Neural crest cell (in vitro differentiated cells): ENCODE measurements around the gene TIPRL. TPM values are rescaled to one million over a fixed set of nuclear protein-coding genes. Genes with fewer than 3 reads are reported as not detected.

Experiments used
- DNase-seq: peaks from one replicate; pipeline ENCODE4 v3.0.0; 2021; ENCODE audit warnings: low read depth, mixed read lengths, low spot score
- H3K27ac Mint-ChIP-seq: one replicate; pipeline ENCODE4 v1.8.0; 2021; ENCODE audit warnings: mild to moderate bottlenecking, mixed read lengths; ENCODE audit not compliant: unreplicated experiment
- H3K27me3 Mint-ChIP-seq: 2 replicates; pipeline ENCODE4 v1.8.0; 2021; ENCODE audit warnings: low read depth, mild to moderate bottlenecking, mixed read lengths
- H3K36me3 Mint-ChIP-seq: 2 replicates; pipeline ENCODE4 v1.8.0; 2021; ENCODE audit warnings: low read depth, mild to moderate bottlenecking, mixed read lengths
- H3K4me1 Mint-ChIP-seq: 2 replicates; pipeline ENCODE4 v1.8.0; 2021; ENCODE audit warnings: mixed read lengths
- H3K4me3 Mint-ChIP-seq: one replicate; pipeline ENCODE4 v1.8.0; 2021; ENCODE audit warnings: mild to moderate bottlenecking, mixed read lengths
- H3K9me3 Mint-ChIP-seq: 2 replicates; pipeline ENCODE4 v1.8.0; 2021; ENCODE audit warnings: mixed read lengths
- total RNA-seq: library from RNA; stranded (reverse); gene quantifications from 2 replicates; pipeline ENCODE4 v1.2.1, GENCODE V29; 2021
- TF ChIP-seq, protein P1 (sequence below): fragments of 200-600 bp; sonication (generic); conservative IDR thresholded peaks from 2 replicates; pipeline ENCODE4 v1.5.0; 2021; ENCODE audit warnings: antibody characterized with exemption, mild to moderate bottlenecking

Gene TIPRL
- total RNA-seq, 1 donor from 2014 or later: 28.3 TPM

GRCh38 chr1:168224991-168225390 is 46.2 kb downstream of the TIPRL start:
- peaks cover 4% of the 10 kb centered on the region for H3K9me3 Mint-ChIP-seq
- peaks cover 39% of the 10 kb centered on the region for H3K4me1 Mint-ChIP-seq
- peak overlapping the region; percentile 60 for H3K27ac Mint-ChIP-seq
- peak overlapping the region; percentile 93 for H3K4me3 Mint-ChIP-seq
- peaks cover 3% of the 10 kb centered on the region for H3K27me3 Mint-ChIP-seq
- TF ChIP-seq, protein P1, sequence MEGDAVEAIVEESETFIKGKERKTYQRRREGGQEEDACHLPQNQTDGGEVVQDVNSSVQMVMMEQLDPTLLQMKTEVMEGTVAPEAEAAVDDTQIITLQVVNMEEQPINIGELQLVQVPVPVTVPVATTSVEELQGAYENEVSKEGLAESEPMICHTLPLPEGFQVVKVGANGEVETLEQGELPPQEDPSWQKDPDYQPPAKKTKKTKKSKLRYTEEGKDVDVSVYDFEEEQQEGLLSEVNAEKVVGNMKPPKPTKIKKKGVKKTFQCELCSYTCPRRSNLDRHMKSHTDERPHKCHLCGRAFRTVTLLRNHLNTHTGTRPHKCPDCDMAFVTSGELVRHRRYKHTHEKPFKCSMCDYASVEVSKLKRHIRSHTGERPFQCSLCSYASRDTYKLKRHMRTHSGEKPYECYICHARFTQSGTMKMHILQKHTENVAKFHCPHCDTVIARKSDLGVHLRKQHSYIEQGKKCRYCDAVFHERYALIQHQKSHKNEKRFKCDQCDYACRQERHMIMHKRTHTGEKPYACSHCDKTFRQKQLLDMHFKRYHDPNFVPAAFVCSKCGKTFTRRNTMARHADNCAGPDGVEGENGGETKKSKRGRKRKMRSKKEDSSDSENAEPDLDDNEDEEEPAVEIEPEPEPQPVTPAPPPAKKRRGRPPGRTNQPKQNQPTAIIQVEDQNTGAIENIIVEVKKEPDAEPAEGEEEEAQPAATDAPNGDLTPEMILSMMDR: no peak
- H3K36me3 Mint-ChIP-seq: peaks cover 2% of the 10 kb centered on the region
- DNase-seq: no peak

DNA sequence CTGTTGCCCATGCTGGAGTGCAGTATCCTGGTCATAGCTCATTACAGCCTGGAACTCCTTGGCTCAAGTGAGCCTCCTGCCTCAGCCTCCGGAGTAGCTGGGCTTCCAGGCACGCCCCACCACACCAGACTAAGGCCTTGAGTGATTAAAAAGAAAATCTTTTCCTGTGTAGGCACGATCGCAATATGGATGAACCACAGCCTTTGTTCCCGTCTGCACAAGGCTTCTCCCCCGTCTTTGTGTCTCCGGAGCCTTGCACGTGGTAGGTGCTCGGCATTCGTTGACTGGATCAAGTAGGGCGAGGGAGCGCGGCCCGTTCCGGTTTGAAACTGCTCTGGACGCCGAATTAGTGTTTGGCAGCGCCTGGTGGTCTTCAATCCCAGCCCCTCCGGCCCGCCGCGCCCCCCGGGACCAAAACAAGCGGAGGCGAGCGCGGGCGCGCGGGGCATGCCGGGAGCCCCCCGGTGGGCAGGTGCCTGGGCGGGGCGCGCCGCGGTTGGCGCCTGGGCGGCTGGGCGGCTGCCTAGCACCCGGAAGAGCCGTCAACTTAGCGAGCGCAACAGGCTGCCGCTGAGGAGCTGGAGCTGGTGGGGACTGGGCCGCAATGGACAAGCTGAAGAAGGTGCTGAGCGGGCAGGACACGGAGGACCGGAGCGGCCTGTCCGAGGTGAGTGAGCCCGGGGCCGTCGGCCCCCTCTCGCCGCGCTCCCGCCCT is 46.9 kb downstream of the TIPRL start, which contains the start of gene SFT2D2:
Gene SFT2D2 (plus strand): TSS at position 529 of the 715 bp plus-strand sequence. CDS start 76 bp downstream, at position 605.
- peak within 1 kb of the TSS; percentile 99 for H3K27ac Mint-ChIP-seq
- peaks cover 3% of the 10 kb centered on the region for H3K27me3 Mint-ChIP-seq

GRCh38 chr1:168227620-168228019 is 48.9 kb downstream of the TIPRL start:
- peaks cover 2% of the 10 kb centered on the region for H3K36me3 Mint-ChIP-seq
- peaks cover 39% of the 10 kb centered on the region for H3K4me1 Mint-ChIP-seq
- no peak for DNase-seq
- peaks cover 3% of the 10 kb centered on the region for H3K27me3 Mint-ChIP-seq
- H3K4me3 Mint-ChIP-seq: peak overlapping the region; percentile 93
- TF ChIP-seq, protein P1: no peak
- no peak overlapping the region for H3K27ac Mint-ChIP-seq
- peaks cover 4% of the 10 kb centered on the region for H3K9me3 Mint-ChIP-seq

More for the DNA sequence above, 46.9 kb downstream of the TIPRL start, which contains the start of gene SFT2D2:
- H3K4me3 Mint-ChIP-seq: peak within 1 kb of the TSS; percentile 93
- H3K4me1 Mint-ChIP-seq: peaks cover 39% of the 10 kb centered on the region
- TF ChIP-seq, protein P1: no peak
- H3K9me3 Mint-ChIP-seq: peaks cover 4% of the 10 kb centered on the region
- peaks cover 2% of the 10 kb centered on the region for H3K36me3 Mint-ChIP-seq
- peak; percentile 64 for DNase-seq

- H3K9me3 Mint-ChIP-seq: no peaks in the 10 kb centered on the region
- H3K27me3 Mint-ChIP-seq: no peaks in the 10 kb centered on the region
- peaks cover 3% of the 10 kb centered on the region for H3K36me3 Mint-ChIP-seq
These were observed 51.1 kb downstream of the TIPRL start for GRCh38 chr1:168229893-168230292.

DNA sequence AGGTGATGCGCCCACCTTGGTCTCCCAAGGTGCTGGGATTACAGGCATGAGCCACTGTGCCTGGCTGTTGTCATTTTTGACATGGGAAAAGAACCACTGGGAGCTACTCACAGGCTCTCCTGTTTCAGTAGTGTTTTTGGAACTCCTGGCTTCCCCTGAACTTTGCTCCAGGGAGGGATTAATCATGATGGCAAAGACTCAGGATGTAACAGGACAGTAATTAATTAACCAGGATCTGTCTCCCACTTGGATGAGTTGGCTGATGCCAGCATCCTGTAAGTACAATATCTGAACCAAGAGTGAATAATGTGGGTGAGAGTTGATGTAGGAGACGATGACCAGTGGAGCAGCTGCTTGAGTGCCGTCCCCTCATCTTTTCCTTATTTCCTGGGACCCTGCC is 51.9 kb downstream of the TIPRL start:
- Mint-ChIP-seq H3K9me3 (no peaks in the 10 kb centered on the region), H3K27me3 (no peaks in the 10 kb centered on the region), H3K4me1 (peaks cover 29% of the 10 kb centered on the region), H3K27ac (no peak overlapping the region), H3K4me3 (no peak overlapping the region), H3K36me3 (peaks cover 3% of the 10 kb centered on the region)
- no peak for DNase-seq
- TF ChIP-seq, protein P1: no peak

More at GRCh38 chr1:168229893-168230292, 51.1 kb downstream of the TIPRL start:
- Mint-ChIP-seq H3K4me3 (peak overlapping the region; percentile 3), H3K27ac (no peak overlapping the region), H3K4me1 (peaks cover 38% of the 10 kb centered on the region)
- no peak for DNase-seq
- TF ChIP-seq, protein P1: no peak
